Measurements from ENCODE around the gene TMEM108.

TMEM108 gene

DNA sequence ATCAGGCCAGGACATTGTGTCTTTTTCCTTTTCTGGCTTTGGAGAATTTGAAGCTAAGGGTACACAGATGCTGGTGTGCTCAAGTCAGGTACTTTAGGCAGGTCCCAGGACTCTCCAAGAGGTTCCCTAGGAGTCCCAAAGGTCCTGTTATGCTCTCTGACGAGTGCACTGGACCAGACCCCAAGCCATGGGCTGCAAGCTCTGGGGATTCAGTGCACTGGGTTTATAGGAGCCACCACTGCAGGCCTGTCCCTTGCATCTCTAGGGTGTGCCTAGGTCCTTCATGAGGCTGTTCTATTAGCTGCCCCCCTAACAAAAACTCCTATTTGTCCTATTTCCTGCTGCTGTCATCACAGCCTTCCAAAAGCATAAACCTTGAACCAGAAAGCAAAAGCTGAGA lies 329.8 kb downstream of the TMEM108 start:
- DNase-seq: no peak

DNA sequence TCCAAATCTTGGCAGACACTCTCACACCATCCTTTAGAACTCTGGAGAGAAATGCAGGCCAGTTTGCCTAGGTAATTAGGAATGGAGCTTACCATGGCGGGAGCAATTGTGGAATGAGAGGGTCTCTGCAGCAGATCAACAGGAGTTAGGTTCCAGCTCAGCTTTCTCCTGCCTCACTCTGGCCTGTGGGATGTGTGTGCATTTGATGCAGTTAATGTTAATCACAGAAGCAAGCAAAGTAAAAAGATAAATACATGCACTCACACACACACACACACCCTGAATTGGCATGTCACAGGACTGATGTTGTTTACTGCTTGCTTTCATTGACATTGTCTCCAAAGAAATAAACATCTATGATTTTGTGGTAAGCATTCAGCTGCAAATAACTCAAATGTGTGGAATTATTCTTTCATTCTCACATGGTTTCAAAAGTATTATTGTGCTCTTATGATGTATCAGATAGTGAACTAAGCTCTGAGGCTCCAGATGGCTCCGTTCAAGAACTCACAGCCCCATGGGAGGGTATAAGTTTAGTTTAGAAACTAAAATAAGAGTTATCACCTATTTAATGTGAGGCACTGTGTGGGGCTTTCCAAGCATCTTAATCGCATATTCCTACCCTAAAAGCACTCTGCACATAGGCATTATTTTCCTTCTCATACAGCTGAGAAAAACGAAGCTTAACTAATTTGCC lies 330.3 kb downstream of the TMEM108 start:
- DNase-seq: no peak

DNA sequence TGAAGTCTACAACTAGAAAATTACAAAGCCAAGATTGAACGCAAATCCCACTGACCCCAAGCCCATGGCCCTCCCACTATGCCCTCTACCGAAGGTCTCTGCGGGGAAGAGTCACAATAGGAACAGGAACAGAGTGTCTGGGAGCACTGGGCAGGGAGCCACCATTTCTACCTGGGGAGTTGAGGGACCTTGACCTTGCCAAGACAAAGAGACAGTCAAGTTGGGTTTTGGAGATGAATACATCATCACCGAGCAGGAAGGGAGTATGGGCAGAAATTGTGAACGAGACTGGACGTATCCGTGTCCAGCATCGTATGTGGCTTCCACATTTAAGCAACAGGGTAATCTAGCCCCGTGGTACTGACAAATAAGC lies 330.9 kb downstream of the TMEM108 start:
- DNase-seq: no peak

DNA sequence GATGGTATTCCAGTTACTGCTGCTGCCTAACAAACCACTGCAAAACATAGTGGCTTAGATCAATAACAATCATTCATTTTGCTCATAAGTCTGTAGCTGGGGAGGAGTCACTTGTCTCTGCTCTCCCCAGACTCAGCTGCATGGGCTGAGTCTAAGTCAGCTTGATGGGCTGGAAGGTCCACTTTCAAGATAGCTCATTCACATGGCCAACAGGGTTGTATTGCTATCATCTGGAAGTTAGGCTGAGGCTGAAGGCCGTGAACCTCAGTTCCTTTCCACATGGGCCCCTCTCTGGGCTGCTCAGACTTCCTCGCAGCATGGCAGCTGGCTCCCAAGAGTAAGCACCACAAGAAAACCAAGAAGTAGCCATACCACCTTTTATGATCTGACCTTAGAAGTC lies 333.0 kb downstream of the TMEM108 start:
- no peak for DNase-seq

DNA sequence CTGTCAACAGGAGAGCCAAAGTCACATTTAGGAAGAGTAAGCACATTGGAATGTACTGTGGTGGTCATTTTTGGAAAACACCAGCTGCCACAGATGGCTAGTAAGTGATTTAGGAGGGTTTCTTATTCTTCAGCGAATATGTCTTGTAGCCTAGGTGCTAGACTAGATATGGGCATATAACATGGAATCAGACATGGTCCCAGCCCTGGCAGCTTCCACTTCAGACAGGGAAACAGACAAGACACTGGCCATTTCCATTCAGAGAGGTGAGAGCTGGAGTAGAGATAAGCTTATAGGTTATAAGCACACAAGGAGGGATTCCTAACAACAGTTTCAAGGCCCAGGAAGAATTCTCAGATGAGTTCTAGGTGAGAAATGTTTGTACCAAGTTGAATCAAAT lies 333.5 kb downstream of the TMEM108 start:
- DNase-seq: no peak

DNA sequence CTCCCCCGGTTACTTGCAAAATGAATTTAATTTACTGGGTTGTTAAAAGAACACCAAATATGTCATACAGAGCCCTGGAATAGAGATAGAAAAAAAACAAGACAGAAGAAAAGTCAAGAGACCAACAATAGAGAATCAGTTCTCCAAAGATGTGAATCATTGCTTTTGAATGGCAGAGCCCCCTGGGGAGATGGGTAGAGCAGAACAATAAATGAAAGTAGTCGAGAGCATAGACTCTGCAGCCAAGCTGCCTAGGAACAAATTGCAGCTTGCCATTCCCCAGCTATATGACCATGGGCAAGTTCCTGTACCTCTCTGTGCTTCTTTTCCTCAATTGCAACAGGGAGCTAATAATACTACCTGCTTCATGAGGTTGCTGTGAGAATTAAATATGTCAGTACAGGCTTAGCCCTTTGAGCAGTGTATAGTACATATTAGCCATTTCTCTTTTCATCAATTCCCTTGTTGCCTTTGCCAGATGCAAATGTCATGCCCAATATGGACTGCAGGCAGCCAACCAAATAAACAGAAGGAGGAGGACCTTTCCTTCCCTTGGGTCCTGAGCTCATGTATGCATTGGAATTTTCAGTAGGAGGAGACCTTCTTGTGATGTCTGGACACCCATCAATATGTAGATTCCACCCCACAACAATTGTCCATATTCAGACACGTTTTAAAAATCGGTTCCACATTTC lies 336.7 kb downstream of the TMEM108 start:
- DNase-seq: no peak

DNA sequence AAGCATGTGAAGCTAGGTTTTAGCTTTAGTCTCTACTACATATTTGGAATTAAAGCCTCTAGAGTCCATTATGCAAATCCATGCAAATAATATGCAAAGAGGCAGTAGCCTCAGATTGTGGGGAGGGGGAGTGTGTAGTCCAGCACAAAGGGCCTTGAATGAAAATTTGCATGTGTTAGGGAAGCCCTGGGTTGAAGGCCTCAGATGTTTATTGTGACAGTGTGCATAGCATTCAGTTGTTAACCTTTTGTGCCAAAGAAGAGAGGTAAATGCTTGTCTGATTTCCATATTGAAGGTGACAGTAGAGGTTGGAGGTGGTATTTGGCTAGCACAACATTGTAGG lies 337.2 kb downstream of the TMEM108 start:
- DNase-seq: no peak

DNA sequence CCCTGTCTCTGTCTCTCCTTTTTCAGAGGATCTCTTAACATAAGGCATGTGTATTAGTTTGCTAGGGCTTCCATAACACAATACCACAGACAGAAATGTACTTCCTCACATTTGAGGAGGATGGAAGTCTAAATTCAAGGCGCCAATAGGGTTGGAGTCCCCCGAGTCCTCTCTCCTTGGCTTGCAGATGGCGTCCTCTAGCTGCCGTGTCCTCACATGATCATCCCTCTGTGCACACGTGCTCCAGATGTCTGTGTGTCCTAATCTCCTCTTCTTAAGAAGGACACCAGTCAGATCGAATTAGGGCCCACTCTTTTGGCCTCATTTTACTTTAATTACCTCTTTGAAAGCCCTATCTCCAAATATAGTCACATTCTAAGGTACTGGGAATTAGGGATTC lies 338.6 kb downstream of the TMEM108 start:
- DNase-seq: no peak

DNA sequence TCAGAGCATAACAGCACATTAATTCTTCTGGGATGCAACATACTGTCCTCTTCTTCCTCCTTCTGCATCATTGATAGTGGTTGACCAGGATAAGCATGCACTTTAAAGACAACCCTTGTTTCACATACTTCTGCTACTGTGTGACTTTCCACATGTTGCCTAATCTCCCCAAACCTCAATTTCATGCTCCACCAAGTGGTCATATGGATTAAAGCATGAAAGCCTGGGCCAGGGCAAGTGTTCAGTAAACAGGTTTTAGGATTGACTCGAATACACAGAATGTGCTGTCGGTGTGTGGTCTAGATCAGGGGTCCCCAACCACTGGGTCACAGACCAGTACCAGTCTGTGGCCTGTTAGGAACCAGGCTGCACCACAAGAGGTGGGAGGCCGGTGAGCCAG lies 339.2 kb downstream of the TMEM108 start:
- DNase-seq: no peak

DNA sequence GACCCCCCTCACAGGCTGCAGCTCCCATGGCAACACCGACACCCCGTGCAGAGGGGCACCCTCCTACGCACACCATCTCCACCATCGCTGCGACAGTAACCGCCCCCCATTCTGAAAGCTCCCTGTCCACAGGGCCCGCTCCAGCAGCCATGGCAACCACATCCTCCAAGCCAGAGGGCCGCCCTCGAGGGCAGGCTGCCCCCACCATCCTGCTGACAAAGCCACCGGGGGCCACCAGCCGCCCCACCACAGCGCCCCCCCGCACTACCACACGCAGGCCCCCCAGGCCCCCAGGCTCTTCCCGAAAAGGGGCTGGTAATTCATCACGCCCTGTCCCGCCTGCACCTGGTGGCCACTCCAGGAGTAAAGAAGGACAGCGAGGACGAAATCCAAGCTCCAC lies 341.7 kb downstream of the TMEM108 start:
- no peak for DNase-seq

DNA sequence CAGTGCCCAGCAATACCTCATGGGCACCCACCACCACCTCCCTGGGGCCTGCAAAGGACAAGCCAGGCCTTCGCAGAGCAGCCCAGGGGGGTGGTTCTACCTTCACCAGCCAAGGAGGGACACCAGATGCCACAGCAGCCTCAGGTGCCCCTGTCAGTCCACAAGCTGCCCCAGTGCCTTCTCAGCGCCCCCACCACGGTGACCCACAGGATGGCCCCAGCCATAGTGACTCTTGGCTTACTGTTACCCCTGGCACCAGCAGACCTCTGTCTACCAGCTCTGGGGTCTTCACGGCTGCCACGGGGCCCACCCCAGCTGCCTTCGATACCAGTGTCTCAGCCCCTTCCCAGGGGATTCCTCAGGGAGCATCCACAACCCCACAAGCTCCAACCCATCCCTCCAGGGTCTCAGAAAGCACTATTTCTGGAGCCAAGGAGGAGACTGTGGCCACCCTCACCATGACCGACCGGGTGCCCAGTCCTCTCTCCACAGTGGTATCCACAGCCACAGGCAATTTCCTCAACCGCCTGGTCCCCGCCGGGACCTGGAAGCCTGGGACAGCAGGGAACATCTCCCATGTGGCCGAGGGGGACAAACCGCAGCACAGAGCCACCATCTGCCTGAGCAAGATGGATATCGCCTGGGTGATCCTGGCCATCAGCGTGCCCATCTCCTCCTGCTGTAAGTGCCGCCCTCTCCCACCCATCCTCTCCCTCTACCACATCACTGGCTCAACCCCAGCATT lies 342.5 kb downstream of the TMEM108 start:
- no peak for DNase-seq

DNA sequence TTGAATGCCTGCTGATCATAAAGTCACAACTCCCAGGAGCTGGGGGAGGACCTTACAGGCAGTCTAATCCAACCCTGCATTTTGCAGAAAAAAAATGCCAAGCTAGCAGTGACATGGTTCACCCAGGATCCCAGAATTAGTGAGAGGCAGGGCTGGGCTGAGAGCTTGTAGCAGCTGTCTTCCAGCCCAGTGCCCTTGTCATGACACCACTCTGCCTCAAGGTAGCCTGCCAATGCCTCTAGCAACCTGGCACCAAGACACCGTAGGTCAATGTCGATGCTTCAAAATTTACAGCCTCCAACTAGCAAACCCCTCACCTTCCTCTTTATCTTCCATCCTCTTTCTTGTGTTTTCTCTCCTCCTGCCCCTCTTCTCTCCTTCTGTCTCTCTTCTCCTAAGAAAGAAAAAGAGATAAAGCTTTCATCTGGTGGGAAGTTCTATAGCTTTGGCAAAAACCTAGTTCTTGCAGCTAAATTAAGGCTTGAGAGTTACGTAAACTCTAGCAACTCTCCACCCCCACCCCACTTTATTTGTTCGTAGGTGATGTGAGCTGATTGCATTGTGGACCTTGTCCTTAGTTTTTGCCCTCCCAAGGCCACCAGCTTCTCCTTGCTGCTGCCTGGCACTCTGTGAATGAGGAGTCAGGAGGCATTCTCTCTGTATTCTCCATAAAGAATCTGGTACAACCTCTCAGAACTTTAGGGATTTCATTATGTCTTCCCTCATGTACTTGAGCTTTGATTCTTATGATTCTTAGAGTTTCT lies 343.3 kb downstream of the TMEM108 start:
- DNase-seq: no peak

DNA sequence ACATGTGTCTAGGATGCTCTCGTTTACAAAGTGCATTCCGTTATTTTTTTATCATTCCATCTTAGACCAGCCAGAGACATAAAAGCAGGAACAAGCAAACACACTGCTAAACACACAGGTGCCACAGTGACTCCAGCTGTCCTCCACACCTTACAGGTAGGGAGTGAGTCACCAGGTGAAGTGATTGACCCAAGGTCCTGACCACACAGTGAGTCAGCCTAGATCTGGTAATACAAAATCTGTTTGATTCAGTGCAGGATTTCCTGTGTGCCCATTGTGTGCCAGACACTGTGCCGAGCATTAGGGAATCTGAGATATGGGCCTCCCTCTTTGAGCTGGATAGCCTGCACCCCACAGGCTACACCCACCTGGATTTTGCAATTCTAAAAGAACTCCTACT lies 345.0 kb downstream of the TMEM108 start:
- no peak for DNase-seq

DNA sequence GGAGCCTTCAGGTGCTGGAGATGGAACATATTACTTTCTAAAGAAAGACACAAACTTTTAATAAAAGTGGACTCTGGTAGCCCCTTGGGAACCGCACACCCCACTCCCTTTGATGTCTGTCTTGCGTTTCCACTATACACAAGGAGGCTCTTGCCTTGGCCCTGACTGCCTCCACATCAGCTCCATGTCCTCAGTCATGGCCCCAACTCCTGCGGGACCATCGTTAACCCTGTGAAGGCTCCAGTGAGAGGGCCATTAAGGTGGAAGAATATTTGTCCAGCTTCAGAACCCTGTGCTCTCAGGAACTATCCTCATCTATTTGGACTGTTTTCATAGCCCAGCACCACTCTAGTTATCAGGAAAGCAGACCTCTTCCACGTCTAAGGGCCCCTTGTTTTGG lies 345.6 kb downstream of the TMEM108 start:
- DNase-seq: no peak

DNA sequence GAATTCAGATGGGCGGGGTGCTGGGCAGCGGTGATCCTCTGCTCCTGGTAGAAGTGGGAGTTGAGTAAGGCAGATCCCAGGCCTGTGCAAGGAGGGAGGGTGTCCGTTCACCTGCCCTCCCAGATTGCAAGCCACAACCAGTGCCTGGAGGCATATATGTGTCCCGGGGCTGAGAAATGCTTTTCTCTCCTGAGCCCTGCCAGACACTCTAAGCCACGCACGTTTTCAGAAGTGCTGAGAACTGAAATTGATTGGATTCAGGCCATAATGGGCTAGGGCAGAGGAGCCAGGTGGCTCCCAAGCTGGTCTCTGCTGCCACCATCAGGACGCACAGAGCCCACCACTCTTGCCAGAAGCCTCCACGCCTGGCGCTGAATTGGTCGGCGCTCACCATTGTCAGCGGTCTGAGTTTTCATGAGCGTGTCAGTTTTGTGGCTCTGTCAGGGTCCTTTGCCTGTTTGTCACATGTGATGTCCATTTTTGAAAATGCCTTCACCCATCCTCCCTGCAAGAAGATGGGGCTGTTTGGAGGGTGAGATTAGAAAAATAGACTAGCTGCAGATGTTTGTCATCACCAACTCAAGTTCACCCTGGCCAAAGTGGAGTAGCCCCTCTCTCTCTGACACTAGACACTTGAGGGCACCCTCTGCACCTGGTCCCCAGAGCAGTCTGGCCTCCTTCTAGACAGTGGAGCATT lies 346.3 kb downstream of the TMEM108 start:
- DNase-seq: no peak

DNA sequence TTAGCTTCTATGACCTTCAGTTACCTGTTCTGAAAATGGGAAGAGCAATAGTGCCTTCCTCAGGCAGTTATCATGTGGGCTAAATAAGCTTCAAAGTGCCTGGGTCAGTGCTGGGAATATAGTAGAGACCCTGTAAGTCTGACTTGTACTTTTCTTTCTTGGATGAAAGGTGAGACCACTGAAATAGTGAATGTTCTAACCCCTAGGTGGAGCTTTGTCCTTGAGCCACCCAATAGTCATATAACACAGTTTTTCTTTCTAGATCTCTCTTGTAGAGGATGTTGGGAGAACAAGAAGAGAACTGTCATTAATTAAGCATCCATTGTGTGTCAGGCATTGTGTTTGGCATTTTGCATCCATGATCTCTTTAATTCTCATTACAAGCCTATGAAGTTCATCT lies 348.7 kb downstream of the TMEM108 start:
- DNase-seq: no peak

DNA sequence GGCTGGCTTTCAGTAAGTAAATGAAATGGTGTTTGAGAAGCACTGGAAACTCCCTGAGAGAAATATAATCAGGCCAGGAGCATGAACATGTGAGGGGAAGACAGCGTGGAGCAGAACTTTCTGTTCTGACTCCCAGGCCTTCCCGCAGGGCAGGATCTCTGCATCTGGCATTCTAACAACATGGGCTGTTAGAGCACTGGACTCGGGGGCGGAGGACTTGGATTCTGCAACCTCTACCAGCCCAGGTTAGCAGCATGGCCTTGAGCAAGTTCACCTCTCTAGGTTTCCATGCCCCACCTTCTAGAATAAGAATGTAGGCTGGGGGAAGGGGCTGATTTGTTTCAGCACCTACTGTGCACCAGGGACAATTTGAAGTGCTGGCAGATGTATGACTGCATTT lies 349.1 kb downstream of the TMEM108 start:
- no peak for DNase-seq

DNA sequence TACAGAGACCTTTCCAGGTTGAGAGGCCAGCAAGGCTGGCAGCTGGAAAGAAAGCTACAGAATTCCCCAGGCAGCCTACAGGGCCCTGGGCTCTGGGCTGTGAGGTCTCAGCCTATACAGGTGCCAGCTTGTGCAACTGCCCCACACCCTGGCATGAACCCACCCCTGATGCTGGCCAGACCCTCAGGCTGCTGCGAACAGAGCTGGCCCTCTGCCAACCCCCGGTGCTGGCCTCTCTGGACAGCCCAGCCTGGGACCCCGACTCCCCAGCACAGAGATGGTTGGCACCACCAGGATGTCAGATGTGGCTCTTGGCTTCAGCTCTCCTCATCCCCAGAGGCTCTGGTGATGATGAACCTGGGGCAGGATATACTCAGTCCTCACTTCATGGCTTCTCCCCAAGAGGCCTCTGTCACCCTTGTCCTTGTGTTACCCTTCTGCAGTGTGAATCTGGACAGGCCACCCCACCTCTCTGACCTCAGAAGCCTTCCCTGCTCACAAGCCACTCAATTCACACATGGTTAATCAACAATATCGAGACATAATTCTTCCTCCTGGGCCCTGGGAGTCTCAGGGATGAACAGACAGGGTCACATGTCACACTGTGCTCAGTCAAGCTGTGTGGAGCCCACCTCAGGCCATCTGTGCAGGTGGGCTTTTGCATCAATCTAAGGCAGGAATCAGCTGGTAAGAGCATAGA lies 350.7 kb downstream of the TMEM108 start:
- DNase-seq: no peak

DNA sequence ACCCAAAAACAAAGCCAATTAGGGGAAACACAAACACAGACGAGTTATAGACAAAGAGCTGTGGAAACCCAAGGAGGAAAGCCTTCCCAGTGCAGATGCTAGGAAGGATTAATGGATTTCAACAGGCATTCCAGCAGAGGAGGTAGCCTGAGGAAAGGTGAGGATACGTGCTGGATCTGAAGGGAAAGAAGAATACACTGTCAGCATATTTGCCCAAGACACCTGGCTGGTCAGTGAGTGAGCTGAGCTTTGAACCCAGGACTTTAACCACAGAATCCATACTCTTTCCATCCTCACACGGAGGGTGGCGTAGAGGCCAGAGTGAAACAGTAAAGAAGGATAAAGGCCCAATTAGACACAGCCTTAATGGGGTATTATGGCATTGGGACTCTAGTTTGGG lies 352.5 kb downstream of the TMEM108 start:
- no peak for DNase-seq

DNA sequence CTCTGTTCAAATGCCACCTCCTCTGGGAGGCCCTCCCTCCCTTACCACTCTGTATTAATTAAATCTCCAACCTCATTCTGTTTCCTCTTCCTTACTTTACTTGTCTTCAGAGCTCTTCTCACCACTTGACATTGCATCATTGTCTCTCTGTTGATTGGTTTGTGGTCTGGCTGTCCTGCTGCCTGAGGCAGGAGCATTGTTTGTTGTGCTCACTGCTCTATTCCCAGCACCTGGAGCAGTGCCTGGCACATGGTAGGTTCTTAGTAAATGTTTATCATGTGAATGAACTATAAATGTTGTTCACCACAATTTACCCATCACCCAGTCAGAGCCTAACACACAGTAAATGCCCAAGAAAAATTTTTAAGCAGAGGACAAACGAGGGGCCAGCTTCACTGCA lies 355.0 kb downstream of the TMEM108 start:
- DNase-seq: no peak

DNA sequence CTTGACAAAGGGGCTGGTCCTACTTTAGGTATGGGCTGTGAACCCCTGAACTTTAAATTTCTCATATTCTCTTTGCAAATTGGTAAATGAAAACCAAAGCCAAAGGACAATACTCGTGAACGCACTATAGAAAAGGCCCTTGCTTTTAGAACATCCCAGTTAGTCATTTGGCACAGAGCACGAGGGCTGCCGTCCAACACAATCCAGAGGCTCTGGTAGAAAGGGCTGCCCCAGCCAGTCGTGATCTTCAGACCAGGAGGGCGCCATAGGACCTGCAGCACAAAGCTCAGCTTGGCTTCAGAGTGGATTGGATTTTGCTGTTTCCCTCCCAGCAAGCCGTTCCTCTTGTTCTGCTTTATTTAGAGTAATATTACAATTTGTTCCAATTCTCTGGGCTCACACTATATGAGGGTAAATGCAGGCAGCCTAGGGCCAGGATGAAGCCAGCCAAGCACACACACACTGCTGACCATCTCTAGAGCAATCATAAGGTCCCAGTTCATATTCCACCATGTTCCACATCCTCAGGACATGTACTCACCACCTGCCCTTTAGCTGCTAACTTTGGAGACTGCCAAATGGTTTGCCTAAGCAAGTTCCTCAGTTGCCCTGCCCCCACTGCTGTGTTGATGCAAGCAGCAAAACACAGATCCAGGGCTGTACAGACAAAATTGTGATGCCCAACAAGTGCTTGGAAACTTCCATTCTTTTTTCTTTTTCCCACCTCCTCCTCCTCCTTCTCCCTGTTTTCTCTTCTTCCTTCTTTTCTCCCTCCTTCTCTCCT lies 355.7 kb downstream of the TMEM108 start:
- DNase-seq: no peak
